ENCODE results near the gene COQ2.

- TF ChIP-seq GATA2 (IDR thresholded peaks at IDR 0.05; ENCODE audit: low read depth, low read length) (no peak), GATA3 (IDR thresholded peaks at IDR 0.05; ENCODE audit: low read depth, low read length) (no peak)
Observed at GRCh38 chr4:83258461-83258860, 26.1 kb downstream of the COQ2 start.
